H9 (cell line): ENCODE measurements around the gene NR1H2. TPM values are rescaled to one million over a fixed set of nuclear protein-coding genes. Genes with fewer than 3 reads are reported as not detected.

Experiments
- DNase-seq: peaks from one replicate; pipeline ENCODE4 v3.0.0-alpha.2; 2017
- H2AFZ ChIP-seq: one replicate; pipeline ENCODE4 v1.6.1; 2013; ENCODE audit warnings: mild to moderate bottlenecking, low read length, control low read depth, moderate library complexity
- H2AK5ac ChIP-seq: 2 replicates; pipeline ENCODE4 v1.6.1; 2013; ENCODE audit warnings: low read length, control low read depth, mixed read lengths; ENCODE audit not compliant: insufficient read length
- H2BK120ac ChIP-seq: one replicate; pipeline ENCODE4 v1.6.1; 2013; ENCODE audit warnings: low read depth, mild to moderate bottlenecking, low read length, control low read depth, inconsistent platforms; ENCODE audit not compliant: poor library complexity, severe bottlenecking
- H2BK12ac ChIP-seq: 2 replicates; pipeline ENCODE4 v1.6.1; 2013; ENCODE audit warnings: low read length, control low read depth, mixed read lengths, low read depth; ENCODE audit not compliant: insufficient read length
- H2BK15ac ChIP-seq: 2 replicates; pipeline ENCODE4 v1.6.1; 2013; ENCODE audit warnings: low read depth, low read length, control low read depth
- H2BK20ac ChIP-seq: one replicate; pipeline ENCODE4 v1.6.1; 2013; ENCODE audit warnings: low read depth, mild to moderate bottlenecking, low read length, control low read depth, inconsistent platforms; ENCODE audit not compliant: poor library complexity, severe bottlenecking
- H2BK5ac ChIP-seq: 2 replicates; pipeline ENCODE4 v1.6.1; 2013; ENCODE audit warnings: low read length, control low read depth, mixed read lengths; ENCODE audit not compliant: insufficient read length
- H3K14ac ChIP-seq: 2 replicates; pipeline ENCODE4 v1.6.1; 2013; ENCODE audit warnings: low read length, control low read depth; ENCODE audit not compliant: insufficient read depth
- H3K18ac ChIP-seq: 2 replicates; pipeline ENCODE4 v1.6.1; 2013; ENCODE audit warnings: low read depth, mild to moderate bottlenecking, mixed read lengths, low read length, control low read depth; ENCODE audit not compliant: insufficient read length
- H3K23ac ChIP-seq: 2 replicates; pipeline ENCODE4 v1.6.1; 2013; ENCODE audit warnings: low read length, control low read depth, mixed read lengths, low read depth; ENCODE audit not compliant: insufficient read length
- H3K23me2 ChIP-seq: 2 replicates; pipeline ENCODE4 v1.6.1; 2013; ENCODE audit warnings: low read depth, mild to moderate bottlenecking, mixed read lengths, low read length, control low read depth; ENCODE audit not compliant: insufficient read length, poor library complexity, severe bottlenecking
- H3K27ac ChIP-seq: 2 replicates; pipeline ENCODE4 v1.5.1; 2013; ENCODE audit warnings: low read length, control low read depth, mixed read lengths, low read depth; ENCODE audit not compliant: insufficient read length
- H3K27me3 ChIP-seq: 2 replicates; pipeline ENCODE4 v1.6.1; 2013; ENCODE audit warnings: low read length, control low read depth, inconsistent platforms; ENCODE audit not compliant: insufficient read depth
- H3K4ac ChIP-seq: 2 replicates; pipeline ENCODE4 v1.6.1; 2013; ENCODE audit warnings: low read depth, mild to moderate bottlenecking, control low read depth, inconsistent platforms, low read length, moderate library complexity
- H3K4me1 ChIP-seq: 2 replicates; pipeline ENCODE4 v1.6.1; 2013; ENCODE audit warnings: low read length, control low read depth, inconsistent platforms; ENCODE audit not compliant: insufficient read depth
- H3K4me2 ChIP-seq: 2 replicates; pipeline ENCODE4 v1.6.1; 2013; ENCODE audit warnings: low read length, control low read depth, mixed read lengths; ENCODE audit not compliant: insufficient read length, insufficient read depth
- H3K56ac ChIP-seq: 2 replicates; pipeline ENCODE4 v1.6.1; 2013; ENCODE audit warnings: low read depth, mild to moderate bottlenecking, mixed read lengths, low read length, control low read depth; ENCODE audit not compliant: insufficient read length
- H3K79me1 ChIP-seq: 2 replicates; pipeline ENCODE4 v1.6.1; 2013; ENCODE audit warnings: low read depth, mild to moderate bottlenecking, moderate library complexity, low read length, control low read depth, inconsistent platforms; ENCODE audit not compliant: insufficient read depth, poor library complexity, severe bottlenecking
- H3K79me2 ChIP-seq: 2 replicates; pipeline ENCODE4 v1.6.1; 2013; ENCODE audit warnings: low read length, control low read depth, inconsistent platforms; ENCODE audit not compliant: insufficient read depth
- H3K9ac ChIP-seq: 2 replicates; pipeline ENCODE4 v1.6.1; 2013; ENCODE audit warnings: low read length, control low read depth, mixed read lengths; ENCODE audit not compliant: insufficient read length; ENCODE audit errors: extremely low read depth
- H3K9me3 ChIP-seq: one replicate; pipeline ENCODE4 v1.6.1; 2013; ENCODE audit warnings: low read depth, low read length, inconsistent platforms; ENCODE audit not compliant: control insufficient read depth
- H3T11ph ChIP-seq: one replicate; pipeline ENCODE4 v1.6.1; 2013; ENCODE audit warnings: mild to moderate bottlenecking, low read length, control low read depth, inconsistent platforms
- H4K20me1 ChIP-seq: one replicate; pipeline ENCODE4 v1.6.1; 2013; ENCODE audit not compliant: control insufficient read depth, insufficient read length, insufficient read depth
- H4K5ac ChIP-seq: 2 replicates; pipeline ENCODE4 v1.6.1; 2013; ENCODE audit warnings: low read depth, mild to moderate bottlenecking, mixed read lengths, low read length, control low read depth; ENCODE audit not compliant: insufficient read length
- H4K8ac ChIP-seq: replicated peaks from 2 replicates; pipeline ENCODE4 v1.6.1; 2013; ENCODE audit warnings: low read length, control low read depth, mixed read lengths, low read depth; ENCODE audit not compliant: insufficient read length
- H4K91ac ChIP-seq: 2 replicates; pipeline ENCODE4 v1.6.1; 2013; ENCODE audit warnings: low read depth, mild to moderate bottlenecking, moderate library complexity, mixed read lengths, low read length, control low read depth; ENCODE audit not compliant: insufficient read length
- H3K27ac Mint-ChIP-seq, 3 experiments: 2 replicates in 2 of 3; 3 replicates in 1 of 3; pipeline ENCODE4 v1.8.0; 2020 to 2021; ENCODE audit warnings: mixed read lengths in 3 of 3, mild to moderate bottlenecking in 1 of 3, moderate library complexity in 1 of 3
- H3K27me3 Mint-ChIP-seq: 2 replicates; pipeline ENCODE4 v1.8.0; 2021; ENCODE audit warnings: low read depth, mild to moderate bottlenecking, moderate library complexity, mixed read lengths
- H3K36me3 Mint-ChIP-seq, 3 experiments: 2 replicates in 2 of 3; 3 replicates in 1 of 3; pipeline ENCODE4 v1.8.0; 2020 to 2021; ENCODE audit warnings: low read depth in 3 of 3, mixed read lengths in 3 of 3; ENCODE audit not compliant: insufficient read depth in 1 of 3
- H3K4me1 Mint-ChIP-seq, 2 experiments: 2 replicates each; pipeline ENCODE4 v1.8.0; 2020; ENCODE audit warnings: mixed read lengths in 2 of 2
- H3K4me3 Mint-ChIP-seq, 2 experiments: 2 replicates in 1 of 2; 3 replicates in 1 of 2; pipeline ENCODE4 v1.8.0; 2020 to 2021; ENCODE audit warnings: mild to moderate bottlenecking in 2 of 2, mixed read lengths in 2 of 2, moderate library complexity in 1 of 2
- H3K9me3 Mint-ChIP-seq, 2 experiments: 2 replicates in 1 of 2; 3 replicates in 1 of 2; pipeline ENCODE4 v1.8.0; 2020; ENCODE audit warnings: mild to moderate bottlenecking in 2 of 2, mixed read lengths in 2 of 2, moderate library complexity in 1 of 2
- WGBS: extraction: QIAGEN DNeasy Blood & Tissue Kit; methylation state at CpG from one replicate; pipeline ENCODE4 v1.1.7; 2013; ENCODE audit warnings: missing lambda C conversion rate, low lambda C conversion rate, mixed read lengths; ENCODE audit not compliant: insufficient read length; ENCODE audit errors: extremely low coverage; 5-methylcytosine and 5-hydroxymethylcytosine counted together
- total RNA-seq: library from RNA; stranded (reverse); gene quantifications from 2 replicates; pipeline ENCODE4 v1.2.1, GENCODE V29; 2021
- TF ChIP-seq, protein P1 (sequence below): fragments of 200-600 bp; sonication (generic); conservative IDR thresholded peaks from 3 replicates; pipeline ENCODE4 v1.8.0; 2021; ENCODE audit warnings: antibody characterized with exemption, mild to moderate bottlenecking

Gene NR1H2
- total RNA-seq, 1 experiment from 2014 or later = 33.2 TPM

DNA sequence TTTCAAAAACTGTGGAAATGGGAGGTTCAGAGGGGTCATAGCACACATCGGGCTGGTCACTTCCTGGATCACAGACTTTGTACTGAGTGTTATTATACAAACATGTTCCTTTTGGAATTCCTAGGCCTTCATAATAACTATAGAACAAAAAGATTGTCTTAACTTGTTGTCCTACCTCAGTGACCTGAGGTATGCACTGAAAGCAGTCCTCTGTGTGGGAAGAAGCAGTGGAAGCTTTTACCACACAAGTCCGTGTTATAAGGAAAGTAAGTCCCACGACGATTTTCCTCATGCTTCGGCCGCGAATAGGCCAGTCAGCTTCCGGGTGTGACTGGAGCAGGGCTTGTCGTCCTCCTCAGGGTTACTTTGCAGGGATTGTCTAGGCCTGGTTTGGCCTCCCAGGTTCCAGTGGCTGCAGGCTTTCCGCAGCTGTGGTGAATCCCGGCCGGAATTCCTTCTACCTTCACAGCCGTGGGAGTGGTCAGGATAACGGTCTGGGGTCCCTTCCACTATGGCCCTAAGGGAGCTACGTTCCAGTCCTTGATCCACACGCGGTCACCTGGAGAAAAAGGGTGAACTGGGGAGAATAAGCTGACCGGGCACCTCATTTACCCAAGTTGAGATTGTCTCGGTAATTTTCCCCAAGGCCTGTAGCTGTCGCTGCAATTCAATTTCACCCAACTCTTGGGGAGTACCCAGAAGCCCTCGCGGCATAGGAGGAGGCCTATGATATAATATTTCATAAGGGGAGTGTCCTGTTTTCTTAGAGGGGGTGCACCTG, 26.8 kb upstream of the NR1H2 start:
- H3K27me3 Mint-ChIP-seq = no peaks in the 10 kb centered on the region; the same call in 1 of the 2 replicates
- no peak overlapping the region for H3K18ac ChIP-seq
- WGBS = no CpG with 5 or more reads among the region's 22 CpGs

More for the DNA sequence above, 26.8 kb upstream of the NR1H2 start:
- Histone ChIP-seq H3K23me2 (no peaks in the 10 kb centered on the region), H3K23ac (no peak overlapping the region), H3K4me1 (no peaks in the 10 kb centered on the region), H3K9me3 (no peaks in the 10 kb centered on the region), H3K14ac (no peak overlapping the region; the same call in 1 of the 2 replicates), H3K4ac (no peak overlapping the region), H4K5ac (no peak overlapping the region), H3K4me2 (no peak overlapping the region), H3K79me1 (no peaks in the 10 kb centered on the region), H3K9ac (no peak overlapping the region), H3K27ac (no peak overlapping the region), H2BK5ac (no peak overlapping the region), H3K79me2 (no peaks in the 10 kb centered on the region), H4K8ac (no peak overlapping the region), H2BK12ac (no peak overlapping the region), H3T11ph (no peak overlapping the region), H4K20me1 (no peaks in the 10 kb centered on the region), H2AFZ (no peak overlapping the region), H4K91ac (no peak overlapping the region), H2BK20ac (no peak overlapping the region), H3K27me3 (no peaks in the 10 kb centered on the region), H3K56ac (no peak overlapping the region), H2BK15ac (no peak overlapping the region), H2BK120ac (no peak overlapping the region), H2AK5ac (no peak overlapping the region)
- Mint-ChIP-seq H3K27ac (no peak overlapping the region), H3K36me3 (peaks cover 5 to 12% (median 6%) of the 10 kb centered on the region in 3 experiments; a peak in 6 of 7 replicates), H3K9me3 (peaks cover 0 to 5% of the 10 kb centered on the region in 2 experiments; a peak in 3 of 5 replicates), H3K4me1 (no peaks in the 10 kb centered on the region), H3K4me3 (no peak overlapping the region)
- TF ChIP-seq, protein P1, sequence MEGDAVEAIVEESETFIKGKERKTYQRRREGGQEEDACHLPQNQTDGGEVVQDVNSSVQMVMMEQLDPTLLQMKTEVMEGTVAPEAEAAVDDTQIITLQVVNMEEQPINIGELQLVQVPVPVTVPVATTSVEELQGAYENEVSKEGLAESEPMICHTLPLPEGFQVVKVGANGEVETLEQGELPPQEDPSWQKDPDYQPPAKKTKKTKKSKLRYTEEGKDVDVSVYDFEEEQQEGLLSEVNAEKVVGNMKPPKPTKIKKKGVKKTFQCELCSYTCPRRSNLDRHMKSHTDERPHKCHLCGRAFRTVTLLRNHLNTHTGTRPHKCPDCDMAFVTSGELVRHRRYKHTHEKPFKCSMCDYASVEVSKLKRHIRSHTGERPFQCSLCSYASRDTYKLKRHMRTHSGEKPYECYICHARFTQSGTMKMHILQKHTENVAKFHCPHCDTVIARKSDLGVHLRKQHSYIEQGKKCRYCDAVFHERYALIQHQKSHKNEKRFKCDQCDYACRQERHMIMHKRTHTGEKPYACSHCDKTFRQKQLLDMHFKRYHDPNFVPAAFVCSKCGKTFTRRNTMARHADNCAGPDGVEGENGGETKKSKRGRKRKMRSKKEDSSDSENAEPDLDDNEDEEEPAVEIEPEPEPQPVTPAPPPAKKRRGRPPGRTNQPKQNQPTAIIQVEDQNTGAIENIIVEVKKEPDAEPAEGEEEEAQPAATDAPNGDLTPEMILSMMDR = no peak; the same call in 2 of the 3 replicates
- no peak for DNase-seq
